T-helper 2 cell treated with Interferon-gamma antibody and Interleukin-4, amounts not matched to agents 5 μg/mL and 100 μg/mL, for 36 hours (primary cell): ENCODE results near the gene EWSR1.
"Not testable (repeated sequence)": the region's sequence is repeated elsewhere in the genome, so short reads cannot be mapped to it uniquely, and the experiment has no call there.

Experiments used
- DNase-seq: peaks from one replicate; pipeline ENCODE4 v3.0.0; 2021; ENCODE audit warnings: low spot score
- H3K27ac Mint-ChIP-seq: one replicate; pipeline ENCODE4 v1.8.0; 2021; ENCODE audit warnings: mild to moderate bottlenecking, mixed read lengths
- H3K27me3 Mint-ChIP-seq: one replicate; pipeline ENCODE4 v1.8.0; 2021; ENCODE audit warnings: low read depth, mixed read lengths
- H3K36me3 Mint-ChIP-seq: one replicate; pipeline ENCODE4 v1.8.0; 2021; ENCODE audit warnings: low read depth, mixed read lengths
- H3K4me1 Mint-ChIP-seq: one replicate; pipeline ENCODE4 v1.8.0; 2021; ENCODE audit warnings: low read depth, mixed read lengths
- H3K4me3 Mint-ChIP-seq: one replicate; pipeline ENCODE4 v1.8.0; 2022; ENCODE audit warnings: mild to moderate bottlenecking, moderate library complexity, mixed read lengths
- H3K9me3 Mint-ChIP-seq: one replicate; pipeline ENCODE4 v1.8.0; 2021; ENCODE audit warnings: mixed read lengths

EWSR1 gene

GRCh38 chr22:29240481-29240880 is 27.6 kb upstream of the EWSR1 start:
- DNase-seq, H3K36me3 Mint-ChIP-seq, H3K4me1 Mint-ChIP-seq, H3K4me3 Mint-ChIP-seq, H3K27ac Mint-ChIP-seq: not testable (repeated sequence)
- Mint-ChIP-seq H3K27me3 (peaks cover 34% of the 10 kb centered on the region), H3K9me3 (peaks cover 22% of the 10 kb centered on the region)

- Mint-ChIP-seq H3K27me3 (peaks cover 30% of the 10 kb centered on the region), H3K9me3 (peaks cover 22% of the 10 kb centered on the region), H3K27ac (no peak overlapping the region), H3K4me1 (no peaks in the 10 kb centered on the region), H3K36me3 (no peaks in the 10 kb centered on the region), H3K4me3 (no peak overlapping the region)
- DNase-seq = no peak
These were observed 24.1 kb upstream of the EWSR1 start for GRCh38 chr22:29243874-29244446.

- no peak overlapping the region for H3K27ac Mint-ChIP-seq
- H3K36me3 Mint-ChIP-seq = no peaks in the 10 kb centered on the region
- H3K9me3 Mint-ChIP-seq = peaks cover 22% of the 10 kb centered on the region
- H3K4me3 Mint-ChIP-seq = no peak overlapping the region
- peaks cover 28% of the 10 kb centered on the region for H3K27me3 Mint-ChIP-seq
- no peaks in the 10 kb centered on the region for H3K4me1 Mint-ChIP-seq
- no peak for DNase-seq
These were observed 23.1 kb upstream of the EWSR1 start for GRCh38 chr22:29244785-29245625.

DNA sequence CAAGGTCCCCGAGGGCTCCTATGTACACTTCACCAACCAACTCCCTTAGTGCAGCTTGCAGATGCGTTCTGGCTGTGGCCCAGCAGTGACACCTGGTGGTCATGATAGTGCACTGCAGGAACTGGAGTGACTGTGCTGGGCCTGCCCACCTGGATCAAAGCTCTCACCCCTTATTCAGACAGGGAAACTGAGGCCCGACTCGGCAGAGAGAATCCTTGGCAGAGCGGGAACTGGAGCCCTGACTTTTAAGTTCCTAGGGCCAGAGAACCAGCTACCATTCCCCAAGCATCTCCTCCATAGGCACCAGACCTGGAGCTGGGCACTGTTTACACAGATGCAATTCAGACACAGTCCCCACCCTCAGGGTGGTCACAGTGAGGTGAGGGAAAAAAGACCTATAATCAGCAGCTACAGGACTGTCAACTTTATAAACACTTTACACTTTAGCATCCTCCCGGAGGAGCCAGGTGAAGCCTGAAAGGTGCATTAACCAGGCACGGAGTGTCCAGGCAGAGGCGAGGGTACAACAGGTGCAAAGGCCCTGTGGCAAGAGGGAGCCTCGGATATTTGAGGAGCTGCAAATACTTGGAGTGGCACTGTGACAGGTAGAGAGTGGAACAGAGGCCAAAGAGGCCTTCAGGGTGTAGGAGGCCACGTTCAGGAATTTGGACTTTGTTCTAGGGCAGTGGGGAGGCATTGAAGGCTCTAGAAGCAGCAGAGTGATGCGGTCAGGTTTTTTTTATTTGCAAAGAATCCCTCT is 22.3 kb upstream of the EWSR1 start:
- DNase-seq = peak; percentile 55
- peaks cover 22% of the 10 kb centered on the region for H3K9me3 Mint-ChIP-seq
- H3K27ac Mint-ChIP-seq = no peak overlapping the region
- peaks cover 25% of the 10 kb centered on the region for H3K27me3 Mint-ChIP-seq
- no peaks in the 10 kb centered on the region for H3K36me3 Mint-ChIP-seq
- H3K4me3 Mint-ChIP-seq = no peak overlapping the region
- no peaks in the 10 kb centered on the region for H3K4me1 Mint-ChIP-seq

DNA sequence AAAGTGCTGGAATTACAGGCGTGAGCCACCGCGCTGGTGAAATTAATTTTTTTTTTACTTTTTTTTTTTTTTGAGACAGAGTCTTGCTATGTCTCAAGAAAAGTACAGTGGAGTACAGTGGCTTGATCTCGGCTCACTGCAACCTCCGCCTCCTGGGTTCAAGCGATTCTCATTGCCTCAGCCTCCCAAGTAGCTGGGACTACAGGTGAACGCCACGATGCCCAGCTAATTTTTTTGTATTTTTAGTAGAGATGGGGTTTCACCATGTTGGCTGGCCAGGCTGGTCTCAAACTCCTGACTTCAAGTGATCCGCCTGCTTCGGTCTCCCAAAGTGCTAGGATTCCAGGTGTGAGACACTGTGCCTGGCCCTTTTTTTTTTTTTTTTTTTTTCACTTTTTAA is 20.2 kb upstream of the EWSR1 start:
- H3K36me3 Mint-ChIP-seq, H3K9me3 Mint-ChIP-seq, H3K4me3 Mint-ChIP-seq, H3K27me3 Mint-ChIP-seq, DNase-seq, H3K4me1 Mint-ChIP-seq, H3K27ac Mint-ChIP-seq: not testable (repeated sequence)

- peaks cover 2% of the 10 kb centered on the region for H3K27me3 Mint-ChIP-seq
- DNase-seq = no peak
These were observed 16.8 kb upstream of the EWSR1 start for GRCh38 chr22:29251265-29251664.

DNA sequence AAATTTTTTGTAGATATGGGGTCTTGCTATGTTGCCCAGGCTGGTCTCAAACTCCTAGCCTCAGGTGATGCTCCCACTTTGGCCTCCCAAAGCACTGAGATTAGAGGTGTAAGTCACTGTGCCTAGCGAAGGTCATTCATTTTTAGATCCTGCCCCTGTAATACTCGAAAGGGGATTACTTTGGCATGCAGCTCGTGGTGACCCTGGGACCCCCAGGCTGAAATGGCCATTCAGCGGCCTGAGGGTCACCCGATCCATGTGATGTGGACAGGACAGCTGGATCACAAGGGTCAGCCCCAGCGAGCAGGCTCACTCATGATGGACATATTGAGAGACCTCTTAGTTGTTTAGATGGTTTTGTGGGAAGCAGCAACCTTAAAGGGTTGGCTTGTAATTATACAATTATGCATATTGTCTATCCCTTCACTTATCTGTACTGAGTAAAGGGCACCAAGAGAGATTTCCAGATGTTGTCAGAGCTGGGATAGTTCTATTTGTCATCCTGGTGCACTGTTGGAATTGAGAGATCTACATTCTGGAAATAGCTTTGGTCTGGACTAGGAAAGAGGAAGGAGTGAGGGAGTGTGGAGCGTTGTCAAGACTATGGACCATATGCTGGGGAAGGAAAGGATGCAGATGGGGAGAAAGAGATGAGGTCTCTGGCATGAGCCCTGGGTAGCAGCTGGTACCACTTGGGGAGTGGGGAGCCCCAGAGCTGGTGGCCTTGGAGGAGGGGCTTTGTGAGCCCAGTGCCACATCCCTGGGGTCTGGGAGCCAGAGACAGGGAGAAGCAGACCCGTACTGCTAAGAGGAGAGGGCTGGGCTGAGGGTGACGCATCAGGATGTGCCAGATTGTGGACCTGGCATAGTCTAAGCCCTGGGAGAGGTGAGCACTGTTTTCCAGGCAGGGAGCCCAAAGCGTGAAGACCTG is 15.8 kb upstream of the EWSR1 start:
- H3K4me1 Mint-ChIP-seq = peaks cover 5% of the 10 kb centered on the region
- no peak for DNase-seq
- H3K27me3 Mint-ChIP-seq = peaks cover 2% of the 10 kb centered on the region
- H3K36me3 Mint-ChIP-seq = no peaks in the 10 kb centered on the region
- H3K9me3 Mint-ChIP-seq = no peaks in the 10 kb centered on the region
- H3K27ac Mint-ChIP-seq = no peak overlapping the region
- H3K4me3 Mint-ChIP-seq = no peak overlapping the region

More at GRCh38 chr22:29251265-29251664, 16.8 kb upstream of the EWSR1 start:
- H3K27ac Mint-ChIP-seq = no peak overlapping the region
- no peak overlapping the region for H3K4me3 Mint-ChIP-seq
- H3K36me3 Mint-ChIP-seq = no peaks in the 10 kb centered on the region
- peaks cover 5% of the 10 kb centered on the region for H3K4me1 Mint-ChIP-seq
- H3K9me3 Mint-ChIP-seq = no peaks in the 10 kb centered on the region

- no peak overlapping the region for H3K4me3 Mint-ChIP-seq
- H3K27me3 Mint-ChIP-seq = peaks cover 2% of the 10 kb centered on the region
- no peaks in the 10 kb centered on the region for H3K36me3 Mint-ChIP-seq
- H3K4me1 Mint-ChIP-seq = peaks cover 7% of the 10 kb centered on the region
- no peaks in the 10 kb centered on the region for H3K9me3 Mint-ChIP-seq
- H3K27ac Mint-ChIP-seq = no peak overlapping the region
- DNase-seq = no peak
These were observed 14.3 kb upstream of the EWSR1 start for GRCh38 chr22:29253561-29254285.

DNA sequence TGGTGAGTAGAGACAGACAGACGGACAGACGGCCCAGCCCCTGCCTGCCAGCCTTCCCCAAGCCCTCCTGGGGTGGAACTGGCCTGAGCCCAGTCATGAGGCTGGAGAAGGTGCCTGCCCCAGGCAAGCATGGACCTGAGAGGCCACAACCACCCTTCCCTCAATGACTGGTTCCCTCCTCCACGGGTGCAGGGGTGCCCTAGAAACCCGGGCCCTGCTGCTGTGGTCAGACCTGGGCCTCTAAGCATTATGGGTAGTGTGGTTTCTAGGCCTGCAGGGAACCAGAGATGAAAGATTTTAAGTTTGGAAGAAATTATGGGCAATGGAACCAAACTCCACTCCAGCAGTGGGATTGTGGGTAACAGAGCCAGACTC is 13.8 kb upstream of the EWSR1 start:
- Mint-ChIP-seq H3K4me3 (no peak overlapping the region), H3K27me3 (peaks cover 2% of the 10 kb centered on the region), H3K27ac (no peak overlapping the region), H3K9me3 (no peaks in the 10 kb centered on the region), H3K4me1 (peaks cover 7% of the 10 kb centered on the region), H3K36me3 (no peaks in the 10 kb centered on the region)
- no peak for DNase-seq

- Mint-ChIP-seq H3K36me3 (no peaks in the 10 kb centered on the region), H3K4me1 (peaks cover 7% of the 10 kb centered on the region), H3K9me3 (no peaks in the 10 kb centered on the region), H3K4me3 (no peak overlapping the region), H3K27ac (no peak overlapping the region), H3K27me3 (peaks cover 2% of the 10 kb centered on the region)
- DNase-seq = no peak
These were observed 12.9 kb upstream of the EWSR1 start for GRCh38 chr22:29255064-29255621.

DNA sequence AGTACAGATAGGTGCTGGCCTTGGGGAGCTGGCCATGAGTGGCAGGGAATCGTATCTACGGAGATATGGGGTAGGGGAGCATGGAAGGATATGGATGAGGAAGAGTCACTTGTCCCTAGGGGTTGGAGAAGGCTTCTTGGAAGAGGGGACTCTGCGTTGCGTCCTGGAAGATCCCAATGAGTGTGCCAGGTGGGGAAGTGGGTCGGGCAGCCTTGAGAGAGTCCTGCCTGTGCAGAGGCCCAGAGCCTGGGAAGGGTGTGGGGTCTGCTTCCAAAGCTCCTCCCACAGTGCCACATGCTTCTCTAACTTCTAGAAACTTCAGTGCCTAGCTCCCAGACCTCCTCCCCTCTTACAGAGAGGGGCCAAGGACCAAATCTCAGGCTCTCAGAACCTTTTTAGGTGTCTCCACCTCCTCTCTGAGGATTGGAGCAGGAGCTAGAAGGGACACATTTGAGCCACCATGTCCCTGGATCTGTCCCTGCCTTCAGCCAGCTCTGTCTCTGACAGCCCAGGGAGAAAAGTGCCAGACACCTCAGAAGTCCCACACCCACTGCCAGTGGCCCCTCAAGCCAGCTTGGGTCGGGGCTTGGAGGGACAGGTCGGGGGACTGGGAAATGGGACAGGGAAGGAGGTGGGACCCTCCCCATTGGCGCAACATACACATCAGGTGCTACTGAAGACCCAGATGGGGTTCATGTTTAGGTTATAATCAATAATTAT is 11.3 kb upstream of the EWSR1 start:
- Mint-ChIP-seq H3K36me3 (no peaks in the 10 kb centered on the region), H3K4me3 (no peak overlapping the region)
- DNase-seq = no peak

GRCh38 chr22:29257751-29258181 is 10.3 kb upstream of the EWSR1 start:
- Mint-ChIP-seq H3K36me3 (peaks cover 2% of the 10 kb centered on the region), H3K27me3 (no peaks in the 10 kb centered on the region), H3K27ac (no peak overlapping the region), H3K4me3 (no peak overlapping the region), H3K9me3 (no peaks in the 10 kb centered on the region), H3K4me1 (peaks cover 7% of the 10 kb centered on the region)
- DNase-seq = no peak

More for the DNA sequence above, 11.3 kb upstream of the EWSR1 start:
- Mint-ChIP-seq H3K9me3 (no peaks in the 10 kb centered on the region), H3K4me1 (peaks cover 7% of the 10 kb centered on the region), H3K27me3 (peaks cover 2% of the 10 kb centered on the region), H3K27ac (no peak overlapping the region)
